GM12878 (cell line): ENCODE results near the gene SASH1. TPM values are rescaled to one million over a fixed set of nuclear protein-coding genes. Genes with fewer than 3 reads are reported as not detected.

Source experiments
- ATAC-seq: fragments of 200-7000 bp; cut with Tn5 transposase; 3 replicates; pipeline ENCODE4 v1.9.1; 2020; ENCODE audit warnings: mild to moderate bottlenecking, moderate library complexity
- BruUV-seq: library from RNA; stranded (reverse); fragments of 400-500 nt; replicated peaks from 2 replicates; lab custom pipeline; 2021; lab: Mats Ljungman, UMichigan
- CTCF ChIA-PET: fragments of 300-600 bp; sonication (Branson Sonifier 250); formaldehyde crosslinking; extraction: SDS; loops from one replicate; lab custom pipeline; 2021; ENCODE audit warnings: inconsistent platforms; lab: Yijun Ruan, JAX
- POLR2A ChIA-PET: fragments of 350-600 bp; formaldehyde crosslinking; extraction: SDS; loops from one replicate; lab custom pipeline; 2021; ENCODE audit warnings: inconsistent platforms; lab: Charles Lee
- RAD21 ChIA-PET: fragments of 300-600 bp; sonication (Branson Sonifier 250); formaldehyde crosslinking; loops from one replicate; lab custom pipeline; 2023; ENCODE audit warnings: antibody characterized with exemption; ENCODE audit not compliant: unreplicated experiment; lab: Charles Lee
- SMC1A ChIA-PET: fragments of 300-600 bp; sonication (Branson Sonifier 250); formaldehyde crosslinking; loops from one replicate; lab custom pipeline; 2023; ENCODE audit not compliant: unreplicated experiment, uncharacterized antibody; lab: Charles Lee
- DNase-seq: peaks from one replicate; pipeline ENCODE4 v3.0.0-alpha.2; 2011; ENCODE audit warnings: low read depth, low spot score
- FAIRE-seq: peaks from 3 replicates; lab custom pipeline; 2011; peaks lifted over from hg19 to GRCh38; lab: Jason Lieb, UNC
- H2AFZ ChIP-seq: 2 replicates; pipeline ENCODE4 v1.6.0; 2011; ENCODE audit warnings: low read depth, low read length, control low read depth; ENCODE audit not compliant: control insufficient read depth
- H3K27ac ChIP-seq: 2 replicates; pipeline ENCODE4 v1.5.1; 2011; ENCODE audit warnings: control low read depth; ENCODE audit not compliant: control insufficient read depth, insufficient read depth
- H3K27me3 ChIP-seq, 2 experiments: replicated peaks in 1 of 2; 2 replicates each; pipeline versions ENCODE4 v1.6.0 to v1.6.1; 2011; ENCODE audit warnings: low read length in 1 of 2; ENCODE audit not compliant: control insufficient read depth in 2 of 2, insufficient read depth in 2 of 2
- H3K36me3 ChIP-seq, 2 experiments: 2 replicates each; pipeline ENCODE4 v1.5.1; 2011; ENCODE audit warnings: low read length in 1 of 2; ENCODE audit not compliant: control insufficient read depth in 2 of 2, insufficient read depth in 2 of 2
- H3K4me1 ChIP-seq: 2 replicates; pipeline ENCODE4 v1.6.1; 2011; ENCODE audit warnings: mild to moderate bottlenecking, low read length, moderate library complexity, mixed read lengths; ENCODE audit not compliant: control insufficient read depth, insufficient read depth
- H3K4me2 ChIP-seq: 2 replicates; pipeline ENCODE4 v1.6.0; 2011; ENCODE audit warnings: control low read depth; ENCODE audit not compliant: control insufficient read depth, insufficient read depth
- H3K4me3 ChIP-seq: fragments of 200-600 bp; sonication (generic); 2 replicates; pipeline ENCODE4 v1.5.1; 2016
- H3K79me2 ChIP-seq: 2 replicates; pipeline ENCODE4 v1.6.0; 2011; ENCODE audit warnings: low read length; ENCODE audit not compliant: control insufficient read depth, insufficient read depth
- H3K9ac ChIP-seq: 2 replicates; pipeline ENCODE4 v1.8.0; 2011; ENCODE audit warnings: low read length, control low read depth, mixed read lengths; ENCODE audit not compliant: control insufficient read depth, insufficient read depth
- H3K9me3 ChIP-seq: replicated peaks from 3 replicates; pipeline ENCODE4 v1.5.1; 2011; ENCODE audit warnings: mild to moderate bottlenecking, low read length; ENCODE audit not compliant: control insufficient read depth, insufficient read depth
- H4K20me1 ChIP-seq: 2 replicates; pipeline ENCODE4 v1.6.0; 2011; ENCODE audit not compliant: control insufficient read depth, insufficient read depth
- ATF7 ChIP-seq: fragments of 450-650 bp; IDR thresholded peaks from 2 replicates; pipeline ENCODE4 v1.6.1; 2016; ENCODE audit warnings: low read depth, mild to moderate bottlenecking
- BHLHE40 ChIP-seq, 2 experiments: fragments of 450-650 bp in 1 of 2; IDR thresholded peaks; 2 replicates each; pipeline ENCODE4 v1.6.1; 2011 to 2017; ENCODE audit warnings: low read depth in 2 of 2, borderline replicate concordance in 1 of 2, improper control_type of control experiment in 1 of 2, low read length in 1 of 2, mild to moderate bottlenecking in 1 of 2
- CREB1 ChIP-seq: IDR thresholded peaks from 2 replicates; pipeline ENCODE4 v1.6.1; 2012; ENCODE audit warnings: low read depth, mild to moderate bottlenecking, inconsistent platforms
- EGR1 ChIP-seq, 2 experiments: IDR thresholded peaks; 1 replicate in 1 of 2; 2 replicates in 1 of 2; pipeline ENCODE4 v1.6.1; 2011 to 2012; ENCODE audit warnings: low read depth in 2 of 2, low read length in 2 of 2, borderline replicate concordance in 1 of 2, mild to moderate bottlenecking in 1 of 2, moderate library complexity in 1 of 2
- LARP7 ChIP-seq: fragments of 450-650 bp; IDR thresholded peaks from 2 replicates; pipeline ENCODE4 v1.6.1; 2017; ENCODE audit warnings: mild to moderate bottlenecking
- MEF2B ChIP-seq: fragments of 450-650 bp; IDR thresholded peaks from 2 replicates; pipeline ENCODE4 v1.6.1; 2018; ENCODE audit warnings: mild to moderate bottlenecking, moderate library complexity; ENCODE audit not compliant: partially characterized antibody, poor library complexity, severe bottlenecking
- PML ChIP-seq: IDR thresholded peaks from 2 replicates; pipeline ENCODE4 v1.6.1; 2012; ENCODE audit warnings: low read length, inconsistent platforms
- POLR2AphosphoS2 ChIP-seq: IDR thresholded peaks from 2 replicates; pipeline ENCODE4 v1.6.1; 2011; ENCODE audit warnings: low read depth, mild to moderate bottlenecking, low read length, improper control_type of control experiment, moderate library complexity
- RELA ChIP-seq: fragments of 450-650 bp; IDR thresholded peaks from 2 replicates; pipeline ENCODE4 v1.8.0; 2014; ENCODE audit warnings: borderline replicate concordance; ENCODE audit not compliant: partially characterized antibody
- SREBF2 ChIP-seq: IDR thresholded peaks from 2 replicates; pipeline ENCODE4 v1.6.1; 2012; ENCODE audit warnings: mild to moderate bottlenecking, low read length
- SRF ChIP-seq, 2 experiments: IDR thresholded peaks; 2 replicates each; pipeline ENCODE4 v1.6.1; 2011; ENCODE audit warnings: low read depth in 2 of 2, low read length in 2 of 2, mild to moderate bottlenecking in 1 of 2, moderate library complexity in 1 of 2
- SUPT20H ChIP-seq: IDR thresholded peaks from 2 replicates; pipeline ENCODE4 v1.6.1; 2011; ENCODE audit warnings: low read depth, mild to moderate bottlenecking, low read length, moderate library complexity, borderline replicate concordance; ENCODE audit not compliant: control insufficient read depth
- WGBS: methylation state at CpG from one replicate; pipeline ENCODE4 v1.1.6; 2016; ENCODE audit warnings: low lambda C conversion rate; ENCODE audit not compliant: insufficient replicate concordance, insufficient coverage; ENCODE audit errors: missing lambda C conversion rate; 5-methylcytosine and 5-hydroxymethylcytosine counted together
- in situ Hi-C: fragments of 300-500 bp; cut with MboI; formaldehyde crosslinking; loops from 9 replicates; pipeline ENCODE4 v1.14.3; 2018; ENCODE audit warnings: mixed read lengths
- intact Hi-C: fragments of 100-400 bp; cut with micrococcal nuclease; formaldehyde crosslinking; loops from one replicate; pipeline ENCODE4 v1.14.2; 2022; ENCODE audit not compliant: unreplicated experiment
- polyA plus RNA-seq, 11 experiments: library from polyadenylated mRNA; depleted of rRNA in 4 of 11; unstranded in 6 of 11; stranded (reverse) in 5 of 11; fragments of >200 nt; fragmentation: Nextera tagmentation in 4 of 11; fragmentation: Illumina TruSeq in 1 of 11; extraction: Ambion mirVana in 4 of 11; extraction: Trizol in 1 of 11; gene quantifications; 1 replicate in 1 of 11; 2 replicates in 10 of 11; pipeline versions ENCODE4 v1.2.1 to v1.2.3, GENCODE V29; 2011 to 2016; ENCODE audit warnings: inconsistent platforms in 2 of 11, missing spikeins in 2 of 11, low read depth in 1 of 11
- total RNA-seq, 4 experiments: library from RNA; depleted of rRNA in 3 of 4; stranded (reverse); fragments of >200 nt in 3 of 4; fragmentation: Illumina TruSeq in 1 of 4; extraction: Trizol in 1 of 4; gene quantifications; 2 replicates each; pipeline versions ENCODE4 v1.2.1 to v1.2.3, GENCODE V29; 2013 to 2021

SASH1 gene
- total and polyA plus RNA-seq, 10 of the 15 experiments (the other 5 are each of a cell fraction or from before 2014, with no cell fraction given) = 0.01 to 0.73 (median 0.14) TPM; not detected in 4

- Histone ChIP-seq H3K4me3 (no peak overlapping the region), H3K9ac (no peak overlapping the region), H3K9me3 (no peaks in the 10 kb centered on the region), H3K4me1 (peaks cover 6% of the 10 kb centered on the region), H2AFZ (no peak overlapping the region), H3K4me2 (no peak overlapping the region), H3K36me3 (no peaks in the 10 kb centered on the region), H3K27me3 (no peaks in the 10 kb centered on the region; a peak in 1 of 4 replicates), H3K27ac (no peak overlapping the region), H3K79me2 (no peaks in the 10 kb centered on the region), H4K20me1 (no peaks in the 10 kb centered on the region; the same call in 1 of the 2 replicates)
- FAIRE-seq (no peak), DNase-seq (no peak), ATAC-seq (no peak)
- TF ChIP-seq MEF2B (no peak), BHLHE40 (IDR thresholded peaks at IDR 0.05; ENCODE audit: borderline replicate concordance in 1 of 2, low read depth in 2 of 2, low read length in 1 of 2) (no peak), RELA (no peak), SREBF2 (no peak), PML (no peak), CREB1 (no peak), EGR1 (IDR thresholded peaks at IDR 0.05; ENCODE audit: borderline replicate concordance in 1 of 2, low read depth in 2 of 2, low read length in 2 of 2) (no peak), POLR2AphosphoS2 (no peak), SUPT20H (no peak), SRF (IDR thresholded peaks at IDR 0.05; ENCODE audit: low read depth in 2 of 2, low read length in 2 of 2) (no peak), ATF7 (no peak), LARP7 (no peak)
- CTCF ChIA-PET = no interaction called here
- intact Hi-C loops (no loop called here), in situ Hi-C loops (no loop called here)
- SMC1A ChIA-PET = no interaction called here
- BruUV-seq = no TSS peak
- POLR2A ChIA-PET = no interaction called here
- RAD21 ChIA-PET = no interaction called here
- WGBS = 35% methylated on average over 5 of the region's 5 CpGs
Measured at GRCh38 chr6:148521158-148521557, 178.5 kb downstream of the SASH1 start.
